Lower leg skin (tissue), 3 donors: ENCODE measurements around the gene COL15A1.

Source experiments
- POLR2A ChIP-seq, 2 donors: fragments of 450-650 bp; IDR thresholded peaks; one replicate each; pipeline ENCODE4 v1.6.1; 2016 to 2017; ENCODE audit warnings: antibody characterized with exemption in 2 of 2, mild to moderate bottlenecking in 1 of 2, moderate library complexity in 1 of 2
- TF ChIP-seq, protein P1 (sequence below), 3 donors: fragments of 450-650 bp; IDR thresholded peaks; one replicate each; pipeline ENCODE4 v1.5.1; 2016; ENCODE audit warnings: antibody characterized with exemption in 3 of 3, mild to moderate bottlenecking in 3 of 3, moderate library complexity in 2 of 3

DNA sequence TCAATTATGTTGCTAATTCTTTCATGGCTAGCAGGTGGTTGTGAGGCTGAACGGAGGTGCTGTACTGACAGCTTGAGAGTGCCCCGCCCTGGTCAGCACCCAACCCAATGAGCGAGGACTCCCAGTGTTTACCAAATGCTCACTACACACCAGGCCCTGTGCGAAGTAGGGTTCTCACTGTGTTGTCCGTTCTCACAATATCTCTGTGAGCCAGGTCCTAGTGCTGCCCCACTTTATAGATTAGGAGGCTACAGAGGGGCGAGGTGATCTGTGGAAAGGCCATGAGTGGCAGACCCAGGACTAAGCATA is 28.2 kb downstream of the COL15A1 start:
- TF ChIP-seq, protein P1, sequence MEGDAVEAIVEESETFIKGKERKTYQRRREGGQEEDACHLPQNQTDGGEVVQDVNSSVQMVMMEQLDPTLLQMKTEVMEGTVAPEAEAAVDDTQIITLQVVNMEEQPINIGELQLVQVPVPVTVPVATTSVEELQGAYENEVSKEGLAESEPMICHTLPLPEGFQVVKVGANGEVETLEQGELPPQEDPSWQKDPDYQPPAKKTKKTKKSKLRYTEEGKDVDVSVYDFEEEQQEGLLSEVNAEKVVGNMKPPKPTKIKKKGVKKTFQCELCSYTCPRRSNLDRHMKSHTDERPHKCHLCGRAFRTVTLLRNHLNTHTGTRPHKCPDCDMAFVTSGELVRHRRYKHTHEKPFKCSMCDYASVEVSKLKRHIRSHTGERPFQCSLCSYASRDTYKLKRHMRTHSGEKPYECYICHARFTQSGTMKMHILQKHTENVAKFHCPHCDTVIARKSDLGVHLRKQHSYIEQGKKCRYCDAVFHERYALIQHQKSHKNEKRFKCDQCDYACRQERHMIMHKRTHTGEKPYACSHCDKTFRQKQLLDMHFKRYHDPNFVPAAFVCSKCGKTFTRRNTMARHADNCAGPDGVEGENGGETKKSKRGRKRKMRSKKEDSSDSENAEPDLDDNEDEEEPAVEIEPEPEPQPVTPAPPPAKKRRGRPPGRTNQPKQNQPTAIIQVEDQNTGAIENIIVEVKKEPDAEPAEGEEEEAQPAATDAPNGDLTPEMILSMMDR (IDR thresholded peaks at IDR 0.05) = no peak
- no peak for TF ChIP-seq POLR2A (IDR thresholded peaks at IDR 0.05)
